Measurements from ENCODE around the gene NSD2.

GRCh38 chr4:1855333-1856070 lies 15.7 kb upstream of the NSD2 start:
- TF ChIP-seq, protein P1, sequence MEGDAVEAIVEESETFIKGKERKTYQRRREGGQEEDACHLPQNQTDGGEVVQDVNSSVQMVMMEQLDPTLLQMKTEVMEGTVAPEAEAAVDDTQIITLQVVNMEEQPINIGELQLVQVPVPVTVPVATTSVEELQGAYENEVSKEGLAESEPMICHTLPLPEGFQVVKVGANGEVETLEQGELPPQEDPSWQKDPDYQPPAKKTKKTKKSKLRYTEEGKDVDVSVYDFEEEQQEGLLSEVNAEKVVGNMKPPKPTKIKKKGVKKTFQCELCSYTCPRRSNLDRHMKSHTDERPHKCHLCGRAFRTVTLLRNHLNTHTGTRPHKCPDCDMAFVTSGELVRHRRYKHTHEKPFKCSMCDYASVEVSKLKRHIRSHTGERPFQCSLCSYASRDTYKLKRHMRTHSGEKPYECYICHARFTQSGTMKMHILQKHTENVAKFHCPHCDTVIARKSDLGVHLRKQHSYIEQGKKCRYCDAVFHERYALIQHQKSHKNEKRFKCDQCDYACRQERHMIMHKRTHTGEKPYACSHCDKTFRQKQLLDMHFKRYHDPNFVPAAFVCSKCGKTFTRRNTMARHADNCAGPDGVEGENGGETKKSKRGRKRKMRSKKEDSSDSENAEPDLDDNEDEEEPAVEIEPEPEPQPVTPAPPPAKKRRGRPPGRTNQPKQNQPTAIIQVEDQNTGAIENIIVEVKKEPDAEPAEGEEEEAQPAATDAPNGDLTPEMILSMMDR (IDR thresholded peaks at IDR 0.05) = no peak
- no peak for TF ChIP-seq RELA (CRISPR knock-in tag; IDR thresholded peaks at IDR 0.05; ENCODE audit: borderline replicate concordance)
- no peak for TF ChIP-seq ZBTB43 (CRISPR knock-in tag; IDR thresholded peaks at IDR 0.05)
- TF ChIP-seq CREB1 (CRISPR knock-in tag; IDR thresholded peaks at IDR 0.05) = no peak
- TF ChIP-seq ELF4 (CRISPR knock-in tag; IDR thresholded peaks at IDR 0.05; ENCODE audit: low read depth) = no peak
- no peak for TF ChIP-seq FOXP4 (CRISPR knock-in tag; IDR thresholded peaks at IDR 0.05)
- no peak for TF ChIP-seq ATF6 (CRISPR knock-in tag; IDR thresholded peaks at IDR 0.05)
- no peak for TF ChIP-seq CREM (CRISPR knock-in tag; IDR thresholded peaks at IDR 0.05)
- TF ChIP-seq CBFB (CRISPR knock-in tag; IDR thresholded peaks at IDR 0.05; ENCODE audit: low read depth) = no peak
- TF ChIP-seq E2F5 (CRISPR knock-in tag; IDR thresholded peaks at IDR 0.05) = no peak

All from WTC11 (cell line).